Osteoblast (primary cell): ENCODE results near the gene REC114. TPM values are rescaled to one million over a fixed set of nuclear protein-coding genes. Genes with fewer than 3 reads are reported as not detected.
A peak's percentile ranks its signal among the peaks of the same experiment; 100 is the strongest.

Experiments used
- DNase-seq: peaks from one replicate; pipeline ENCODE4 v3.0.0; 2011; ENCODE audit warnings: low spot score, mixed read lengths; ENCODE audit not compliant: insufficient read length; ENCODE audit errors: missing footprints
- H2AFZ ChIP-seq: 2 replicates; pipeline ENCODE4 v1.6.0; 2011; ENCODE audit warnings: mild to moderate bottlenecking, low read length
- H3K27ac ChIP-seq: 2 replicates; pipeline ENCODE4 v1.5.1; 2011; ENCODE audit warnings: mild to moderate bottlenecking, low read depth, low read length, moderate library complexity
- H3K27me3 ChIP-seq: 2 replicates; pipeline ENCODE4 v1.6.0; 2012; ENCODE audit warnings: mild to moderate bottlenecking, control low read depth, inconsistent platforms, low read length, moderate library complexity; ENCODE audit not compliant: insufficient read depth
- H3K36me3 ChIP-seq: 2 replicates; pipeline ENCODE4 v1.5.1; 2011; ENCODE audit warnings: mild to moderate bottlenecking, low read length, control low read depth, moderate library complexity; ENCODE audit not compliant: insufficient read depth
- H3K4me1 ChIP-seq: 2 replicates; pipeline ENCODE4 v1.5.1; 2011; ENCODE audit warnings: mild to moderate bottlenecking, low read length, control low read depth, moderate library complexity; ENCODE audit not compliant: insufficient read depth
- H3K4me2 ChIP-seq: 2 replicates; pipeline ENCODE4 v1.6.0; 2011; ENCODE audit warnings: mild to moderate bottlenecking, low read length; ENCODE audit not compliant: insufficient read depth
- H3K4me3 ChIP-seq: fragments of 200-600 bp; sonication (generic); 3 replicates; pipeline ENCODE4 v1.5.1; 2012; ENCODE audit warnings: mild to moderate bottlenecking, low read length, inconsistent platforms; ENCODE audit not compliant: insufficient read depth
- H3K79me2 ChIP-seq: 2 replicates; pipeline ENCODE4 v1.6.0; 2012; ENCODE audit warnings: mild to moderate bottlenecking, low read length, control low read depth, inconsistent platforms; ENCODE audit not compliant: insufficient read depth
- H3K9me3 ChIP-seq: 2 replicates; pipeline ENCODE4 v1.5.1; 2011; ENCODE audit warnings: low read depth, low read length, control low read depth
- H4K20me1 ChIP-seq: 2 replicates; pipeline ENCODE4 v1.6.0; 2012; ENCODE audit warnings: mild to moderate bottlenecking, low read length, control low read depth; ENCODE audit not compliant: insufficient read depth
- CTCF ChIP-seq: IDR thresholded peaks from 2 replicates; pipeline ENCODE4 v1.5.1; 2011; ENCODE audit warnings: mild to moderate bottlenecking, low read depth, low read length, moderate library complexity; ENCODE audit errors: extremely low read depth
- total RNA-seq: library from RNA; depleted of rRNA; stranded (reverse); fragments of >200 nt; gene quantifications from 2 replicates; pipeline ENCODE4 v1.2.3, GENCODE V29; 2012

REC114 gene
- total RNA-seq, 1 donor: not detected

- no peak overlapping the region for H3K27ac ChIP-seq
- H3K4me2 ChIP-seq: no peak overlapping the region
- peak; percentile 49 for DNase-seq
- no peaks in the 10 kb centered on the region for H3K4me1 ChIP-seq
- peaks cover 4% of the 10 kb centered on the region for H3K27me3 ChIP-seq
- H3K79me2 ChIP-seq: no peaks in the 10 kb centered on the region
- TF ChIP-seq CTCF: peak; percentile 26
- no peaks in the 10 kb centered on the region for H4K20me1 ChIP-seq
- no peaks in the 10 kb centered on the region for H3K36me3 ChIP-seq
- no peaks in the 10 kb centered on the region for H3K9me3 ChIP-seq
- no peak overlapping the region for H2AFZ ChIP-seq
- no peak overlapping the region for H3K4me3 ChIP-seq
These were observed 21.6 kb downstream of the REC114 start for GRCh38 chr15:73464602-73465001.

DNA sequence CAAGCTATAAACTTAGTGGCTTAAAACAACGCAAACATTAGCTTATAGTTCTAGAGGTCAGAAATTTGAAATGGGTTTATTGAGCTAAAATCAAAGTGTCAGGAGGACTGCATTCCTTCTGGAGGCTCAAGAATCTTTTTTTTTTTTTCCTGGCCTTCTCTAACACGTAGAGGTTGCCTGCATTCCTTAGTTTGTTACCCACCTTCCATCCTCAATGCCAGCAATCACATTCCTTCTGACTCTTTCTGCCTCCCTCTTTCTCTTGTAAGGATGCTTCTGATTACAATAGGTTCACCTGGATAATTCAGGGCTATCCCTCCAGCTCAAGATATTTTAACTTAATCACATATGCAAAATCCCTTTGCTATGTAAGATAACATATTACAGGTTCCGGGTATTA lies 24.8 kb downstream of the REC114 start:
- TF ChIP-seq CTCF: no peak
- Histone ChIP-seq H2AFZ (no peak overlapping the region), H3K36me3 (no peaks in the 10 kb centered on the region), H3K4me3 (no peak overlapping the region), H3K27ac (no peak overlapping the region), H3K4me2 (no peak overlapping the region), H3K4me1 (no peaks in the 10 kb centered on the region), H3K27me3 (no peaks in the 10 kb centered on the region), H3K9me3 (no peaks in the 10 kb centered on the region), H3K79me2 (no peaks in the 10 kb centered on the region), H4K20me1 (no peaks in the 10 kb centered on the region)
- DNase-seq: no peak

DNA sequence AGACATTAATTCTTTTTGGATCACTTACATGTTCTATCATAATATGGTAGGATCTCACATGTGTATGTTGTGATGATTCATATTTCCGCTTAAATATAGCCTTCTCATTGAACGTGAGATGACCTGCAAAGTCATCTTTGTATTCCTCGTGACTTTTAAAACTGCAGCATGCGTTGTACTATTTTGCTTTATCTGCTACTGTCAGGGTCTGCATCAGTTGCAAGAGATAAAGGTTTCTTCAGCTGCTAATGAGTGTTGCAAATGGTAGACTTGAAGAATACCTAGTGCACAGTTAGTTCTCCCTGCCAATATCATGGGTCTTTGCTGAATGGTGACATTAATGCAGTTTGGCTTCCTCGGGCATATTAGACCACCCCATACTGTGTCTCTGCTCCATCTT lies 31.8 kb downstream of the REC114 start:
- Histone ChIP-seq H3K27me3 (no peaks in the 10 kb centered on the region), H4K20me1 (no peaks in the 10 kb centered on the region), H3K4me2 (no peak overlapping the region), H3K4me1 (no peaks in the 10 kb centered on the region), H3K79me2 (no peaks in the 10 kb centered on the region), H3K4me3 (no peak overlapping the region), H3K36me3 (no peaks in the 10 kb centered on the region), H2AFZ (no peak overlapping the region), H3K9me3 (no peaks in the 10 kb centered on the region), H3K27ac (no peak overlapping the region)
- no peak for DNase-seq
- no peak for TF ChIP-seq CTCF

- H4K20me1 ChIP-seq: no peaks in the 10 kb centered on the region
- H3K79me2 ChIP-seq: no peaks in the 10 kb centered on the region
- TF ChIP-seq CTCF: no peak
- no peaks in the 10 kb centered on the region for H3K36me3 ChIP-seq
- no peak overlapping the region for H2AFZ ChIP-seq
- no peaks in the 10 kb centered on the region for H3K9me3 ChIP-seq
- H3K27me3 ChIP-seq: no peaks in the 10 kb centered on the region
- no peak overlapping the region for H3K27ac ChIP-seq
- H3K4me2 ChIP-seq: no peak overlapping the region
- H3K4me1 ChIP-seq: no peaks in the 10 kb centered on the region
- H3K4me3 ChIP-seq: no peak overlapping the region
- no peak for DNase-seq
These were observed 33.8 kb downstream of the REC114 start for GRCh38 chr15:73476704-73477216.
